SK-N-DZ (cell line): ENCODE data around the gene ANO2.
"Not testable (repeated sequence)": the region's sequence is repeated elsewhere in the genome, so short reads cannot be mapped to it uniquely, and the experiment has no call there.

ENCODE experiments used
- DNase-seq: peaks from one replicate; pipeline ENCODE4 v3.0.0-alpha.2; 2015; ENCODE audit warnings: low spot score

Gene ANO2

GRCh38 chr12:5669624-5670023 lies 275.4 kb downstream of the ANO2 start:
- not testable (repeated sequence) for DNase-seq

GRCh38 chr12:5665615-5666014 lies 279.4 kb downstream of the ANO2 start:
- no peak for DNase-seq

- no peak for DNase-seq
Observed at GRCh38 chr12:5661811-5662210, 283.2 kb downstream of the ANO2 start.

- no peak for DNase-seq
Observed at GRCh38 chr12:5660238-5660637, 284.8 kb downstream of the ANO2 start.

GRCh38 chr12:5658339-5658941 lies 286.6 kb downstream of the ANO2 start:
- not testable (repeated sequence) for DNase-seq

- no peak for DNase-seq
Observed at GRCh38 chr12:5656836-5657235, 288.2 kb downstream of the ANO2 start.

- no peak for DNase-seq
Observed at GRCh38 chr12:5655120-5655519, 289.9 kb downstream of the ANO2 start.

- DNase-seq = no peak
Observed at GRCh38 chr12:5654019-5654418, 291.0 kb downstream of the ANO2 start.

- no peak for DNase-seq
Observed at GRCh38 chr12:5650829-5651461, 294.1 kb downstream of the ANO2 start.

GRCh38 chr12:5650281-5650680 lies 294.8 kb downstream of the ANO2 start:
- DNase-seq = no peak

GRCh38 chr12:5648692-5649359 lies 296.2 kb downstream of the ANO2 start:
- no peak for DNase-seq

GRCh38 chr12:5643266-5643665 lies 301.8 kb downstream of the ANO2 start:
- DNase-seq = no peak

- no peak for DNase-seq
Observed at GRCh38 chr12:5637698-5638097, 307.4 kb downstream of the ANO2 start.

- no peak for DNase-seq
Observed at GRCh38 chr12:5636907-5637306, 308.2 kb downstream of the ANO2 start.

GRCh38 chr12:5633106-5633505 lies 312.0 kb downstream of the ANO2 start:
- no peak for DNase-seq

GRCh38 chr12:5632453-5632852 lies 312.6 kb downstream of the ANO2 start:
- no peak for DNase-seq

- no peak for DNase-seq
Observed at GRCh38 chr12:5631497-5631896, 313.6 kb downstream of the ANO2 start.

- no peak for DNase-seq
Observed at GRCh38 chr12:5630726-5631125, 314.3 kb downstream of the ANO2 start.

- DNase-seq = no peak
Observed at GRCh38 chr12:5628501-5628900, 316.6 kb downstream of the ANO2 start.

- DNase-seq = no peak
Observed at GRCh38 chr12:5627053-5627630, 317.9 kb downstream of the ANO2 start.

- DNase-seq = no peak
Observed at GRCh38 chr12:5626151-5626550, 318.9 kb downstream of the ANO2 start.

- DNase-seq = no peak
Observed at GRCh38 chr12:5624486-5625272, 320.4 kb downstream of the ANO2 start.
